K562 (cell line): ENCODE measurements around the gene AIMP2. TPM values are rescaled to one million over a fixed set of nuclear protein-coding genes. Genes with fewer than 3 reads are reported as not detected.
A peak's percentile ranks its signal among the peaks of the same experiment; 100 is the strongest.

Experiments used
- CXXC5 ChIP-seq: fragments of 250-450 bp; sonication (Bioruptor Pico); IDR thresholded peaks from 2 replicates; pipeline ENCODE4 v1.8.0; 2022; ENCODE audit warnings: inconsistent platforms, mild to moderate bottlenecking, moderate library complexity
- DNMT1 ChIP-seq: fragments of 450-650 bp; IDR thresholded peaks from 2 replicates; pipeline ENCODE4 v1.6.1; 2016; ENCODE audit warnings: antibody characterized with exemption, mild to moderate bottlenecking
- FOS ChIP-seq: IDR thresholded peaks from 3 replicates; pipeline ENCODE4 v1.6.1; 2011; ENCODE audit not compliant: insufficient read length; ENCODE audit errors: extremely low read depth
- FOXJ2 ChIP-seq: fragments of 200-800 bp; sonication (Bioruptor generic); IDR thresholded peaks from 2 replicates; pipeline ENCODE4 v1.6.1; 2016; ENCODE audit warnings: missing genetic modification characterization, missing compliant biosample characterization
- FOXM1 ChIP-seq, 2 experiments: fragments of 450-650 bp in 1 of 2; sonication (generic) in 1 of 2; formaldehyde crosslinking in 1 of 2; IDR thresholded peaks; 2 replicates each; pipeline versions ENCODE4 v1.6.1 to v1.9.0; 2017 to 2022; ENCODE audit warnings: low read depth in 2 of 2, mild to moderate bottlenecking in 2 of 2, missing genetic modification reagents in 1 of 2, moderate library complexity in 1 of 2
- IRF2 ChIP-seq: sonication (generic); formaldehyde crosslinking; IDR thresholded peaks from 2 replicates; pipeline ENCODE4 v1.8.1; 2022; ENCODE audit warnings: mild to moderate bottlenecking, missing genetic modification reagents
- MECOM ChIP-seq: fragments of 250-450 bp; sonication (Bioruptor Pico); IDR thresholded peaks from 2 replicates; pipeline ENCODE4 v1.8.0; 2022; ENCODE audit warnings: inconsistent platforms
- MTA2 ChIP-seq: fragments of 450-650 bp; IDR thresholded peaks from 2 replicates; pipeline ENCODE4 v1.6.1; 2016; ENCODE audit warnings: low read depth
- NCOA6 ChIP-seq: fragments of 450-650 bp; IDR thresholded peaks from 2 replicates; pipeline ENCODE4 v1.6.1; 2017; ENCODE audit warnings: mild to moderate bottlenecking
- PRPF4 ChIP-seq: fragments of 200-400 bp; formaldehyde crosslinking; IDR thresholded peaks from one replicate; pipeline ENCODE4 v1.6.1; 2017; ENCODE audit warnings: low read length, low read depth, mild to moderate bottlenecking; ENCODE audit not compliant: insufficient read depth, poor library complexity, severe bottlenecking
- RAD51 ChIP-seq: fragments of 450-650 bp; IDR thresholded peaks from 2 replicates; pipeline ENCODE4 v1.7.1; 2016; ENCODE audit warnings: low read depth, mild to moderate bottlenecking, borderline replicate concordance
- RBBP5 ChIP-seq: fragments of 200-600 bp; sonication (generic); IDR thresholded peaks from 2 replicates; pipeline ENCODE4 v1.6.1; 2012; ENCODE audit warnings: borderline replicate concordance, mild to moderate bottlenecking, low read length, control low read depth, inconsistent platforms; ENCODE audit not compliant: insufficient read depth, poor library complexity, severe bottlenecking
- RFX1 ChIP-seq: fragments of 450-650 bp; IDR thresholded peaks from 2 replicates; pipeline ENCODE4 v1.6.1; 2016; ENCODE audit warnings: mild to moderate bottlenecking, moderate library complexity
- SETDB1 ChIP-seq: IDR thresholded peaks from one replicate; pipeline ENCODE4 v1.6.1; 2012; ENCODE audit warnings: low read length, control low read depth, inconsistent platforms
- XRCC3 ChIP-seq: fragments of 450-650 bp; IDR thresholded peaks from 2 replicates; pipeline ENCODE4 v1.6.1; 2017; ENCODE audit warnings: mild to moderate bottlenecking, moderate library complexity
- ZFP30 ChIP-seq: fragments of 250-450 bp; sonication (Bioruptor Pico); IDR thresholded peaks from 2 replicates; pipeline ENCODE4 v1.8.0; 2022; ENCODE audit warnings: moderate library complexity, mild to moderate bottlenecking, inconsistent platforms, borderline replicate concordance
- ZNF239 ChIP-seq: fragments of 250-450 bp; sonication (Bioruptor Pico); IDR thresholded peaks from 2 replicates; pipeline ENCODE4 v1.4.0; 2020; ENCODE audit warnings: mild to moderate bottlenecking
- ZNF444 ChIP-seq: fragments of 250-450 bp; sonication (Bioruptor Pico); IDR thresholded peaks from 2 replicates; pipeline ENCODE4 v1.4.0; 2020; ENCODE audit warnings: mild to moderate bottlenecking, moderate library complexity
- polyA plus RNA-seq, 8 experiments: library from polyadenylated mRNA; depleted of rRNA in 4 of 8; stranded (reverse) in 5 of 8; unstranded in 3 of 8; fragments of >200 nt; fragmentation: Nextera tagmentation in 2 of 8; fragmentation: Illumina TruSeq in 1 of 8; extraction: Ambion mirVana in 2 of 8; extraction: Trizol in 1 of 8; gene quantifications; 2 replicates each; pipeline versions ENCODE4 v1.2.1 to v1.2.3, GENCODE V29; 2011 to 2014; ENCODE audit warnings: inconsistent platforms in 1 of 8, missing spikeins in 1 of 8
- total RNA-seq, 7 experiments: library from RNA; depleted of rRNA in 6 of 7; stranded (reverse); fragments of >200 nt in 6 of 7; fragmentation: Illumina TruSeq in 2 of 7; extraction: Trizol in 2 of 7; gene quantifications; 2 replicates each; pipeline versions ENCODE4 v1.2.1 to v1.2.3, GENCODE V29; 2011 to 2021; ENCODE audit warnings: low replicate concordance in 1 of 7
- TF ChIP-seq, protein P1 (sequence below): IDR thresholded peaks from 2 replicates; pipeline ENCODE4 v1.6.1; 2014; ENCODE audit warnings: antibody characterized with exemption
- TF ChIP-seq, protein P2 (sequence below): sonication (generic); formaldehyde crosslinking; IDR thresholded peaks from 2 replicates; pipeline ENCODE4 v1.8.1; 2023; ENCODE audit warnings: mild to moderate bottlenecking, missing genetic modification reagents, moderate library complexity
- TF ChIP-seq, protein P3 (sequence below), 3 experiments: IDR thresholded peaks in 2 of 3; conservative IDR thresholded peaks in 1 of 3; 2 replicates each; pipeline ENCODE4 v1.5.1; 2011 to 2012; ENCODE audit warnings: low read length in 3 of 3, mild to moderate bottlenecking in 3 of 3, control low read depth in 2 of 3, improper control_type of control experiment in 1 of 3, inconsistent platforms in 1 of 3, low read depth in 1 of 3, mixed read lengths in 1 of 3, moderate library complexity in 1 of 3; ENCODE audit not compliant: insufficient read depth in 2 of 3
- TF ChIP-seq, protein P4 (sequence below): IDR thresholded peaks from 2 replicates; pipeline ENCODE4 v1.6.1; 2011; ENCODE audit not compliant: insufficient read length; ENCODE audit errors: extremely low read depth
- TF ChIP-seq, protein P5 (sequence below): sonication (generic); formaldehyde crosslinking; IDR thresholded peaks from 2 replicates; pipeline ENCODE4 v1.9.0; 2022; ENCODE audit warnings: mild to moderate bottlenecking, missing genetic modification reagents
- TF ChIP-seq, protein P6 (sequence below): fragments of 250-450 bp; sonication (Bioruptor Pico); IDR thresholded peaks from 2 replicates; pipeline ENCODE4 v1.8.0; 2021; ENCODE audit warnings: borderline replicate concordance, mild to moderate bottlenecking, moderate library complexity; ENCODE audit not compliant: poor library complexity, severe bottlenecking

Gene AIMP2
- total and polyA plus RNA-seq, 9 of the 15 experiments (the other 6 are each of a cell fraction or from before 2014, with no cell fraction given) = 47.5 to 84.9 (median 63.5) TPM

DNA sequence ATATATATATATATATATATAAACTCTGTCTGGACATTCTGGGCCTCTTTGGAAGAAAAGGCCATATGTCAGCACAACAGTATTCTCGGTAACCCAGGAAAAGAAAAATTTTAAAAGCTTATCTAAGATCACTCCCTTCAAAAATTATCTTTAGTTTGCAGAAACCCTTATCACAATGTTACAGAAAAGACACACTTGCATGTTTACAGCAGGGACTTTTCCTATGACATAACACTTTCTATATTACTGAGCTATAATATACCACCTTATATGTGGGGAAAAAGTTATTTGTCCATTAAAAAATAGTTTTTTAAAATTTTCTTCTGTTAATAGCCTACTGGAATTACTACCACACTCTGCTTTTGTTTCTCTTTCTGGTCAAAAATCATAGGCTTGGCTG, 47.5 kb downstream of the AIMP2 start (continued):
- TF ChIP-seq PRPF4 (no peak), FOXJ2 (tag) (peak; percentile 96), RBBP5 (no peak), NCOA6 (no peak), ZNF444 (CRISPR knock-in tag) (no peak), MTA2 (peak; percentile 96), CXXC5 (0 out of 2 replicates have a peak, but pooled peaks have one; percentile 25), IRF2 (no peak), ZNF239 (no peak), SETDB1 (no peak), FOS (no peak), RAD51 (no peak), XRCC3 (no peak), ZFP30 (CRISPR knock-in tag) (no peak), FOXM1 (IDR thresholded peaks at IDR 0.05; ENCODE audit: low read depth) (peak; percentile 92), FOXM1 (CRISPR knock-in tag; IDR thresholded peaks at IDR 0.05; ENCODE audit: low read depth) (no peak), DNMT1 (no peak), RFX1 (no peak), MECOM (no peak)
- TF ChIP-seq, protein P1, sequence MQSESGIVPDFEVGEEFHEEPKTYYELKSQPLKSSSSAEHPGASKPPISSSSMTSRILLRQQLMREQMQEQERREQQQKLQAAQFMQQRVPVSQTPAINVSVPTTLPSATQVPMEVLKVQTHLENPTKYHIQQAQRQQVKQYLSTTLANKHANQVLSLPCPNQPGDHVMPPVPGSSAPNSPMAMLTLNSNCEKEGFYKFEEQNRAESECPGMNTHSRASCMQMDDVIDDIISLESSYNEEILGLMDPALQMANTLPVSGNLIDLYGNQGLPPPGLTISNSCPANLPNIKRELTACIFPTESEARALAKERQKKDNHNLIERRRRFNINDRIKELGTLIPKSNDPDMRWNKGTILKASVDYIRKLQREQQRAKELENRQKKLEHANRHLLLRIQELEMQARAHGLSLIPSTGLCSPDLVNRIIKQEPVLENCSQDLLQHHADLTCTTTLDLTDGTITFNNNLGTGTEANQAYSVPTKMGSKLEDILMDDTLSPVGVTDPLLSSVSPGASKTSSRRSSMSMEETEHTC = peak; percentile 31; the same call in 1 of the 2 replicates
- TF ChIP-seq, protein P2, sequence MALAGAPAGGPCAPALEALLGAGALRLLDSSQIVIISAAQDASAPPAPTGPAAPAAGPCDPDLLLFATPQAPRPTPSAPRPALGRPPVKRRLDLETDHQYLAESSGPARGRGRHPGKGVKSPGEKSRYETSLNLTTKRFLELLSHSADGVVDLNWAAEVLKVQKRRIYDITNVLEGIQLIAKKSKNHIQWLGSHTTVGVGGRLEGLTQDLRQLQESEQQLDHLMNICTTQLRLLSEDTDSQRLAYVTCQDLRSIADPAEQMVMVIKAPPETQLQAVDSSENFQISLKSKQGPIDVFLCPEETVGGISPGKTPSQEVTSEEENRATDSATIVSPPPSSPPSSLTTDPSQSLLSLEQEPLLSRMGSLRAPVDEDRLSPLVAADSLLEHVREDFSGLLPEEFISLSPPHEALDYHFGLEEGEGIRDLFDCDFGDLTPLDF = no peak
- TF ChIP-seq, protein P3, sequence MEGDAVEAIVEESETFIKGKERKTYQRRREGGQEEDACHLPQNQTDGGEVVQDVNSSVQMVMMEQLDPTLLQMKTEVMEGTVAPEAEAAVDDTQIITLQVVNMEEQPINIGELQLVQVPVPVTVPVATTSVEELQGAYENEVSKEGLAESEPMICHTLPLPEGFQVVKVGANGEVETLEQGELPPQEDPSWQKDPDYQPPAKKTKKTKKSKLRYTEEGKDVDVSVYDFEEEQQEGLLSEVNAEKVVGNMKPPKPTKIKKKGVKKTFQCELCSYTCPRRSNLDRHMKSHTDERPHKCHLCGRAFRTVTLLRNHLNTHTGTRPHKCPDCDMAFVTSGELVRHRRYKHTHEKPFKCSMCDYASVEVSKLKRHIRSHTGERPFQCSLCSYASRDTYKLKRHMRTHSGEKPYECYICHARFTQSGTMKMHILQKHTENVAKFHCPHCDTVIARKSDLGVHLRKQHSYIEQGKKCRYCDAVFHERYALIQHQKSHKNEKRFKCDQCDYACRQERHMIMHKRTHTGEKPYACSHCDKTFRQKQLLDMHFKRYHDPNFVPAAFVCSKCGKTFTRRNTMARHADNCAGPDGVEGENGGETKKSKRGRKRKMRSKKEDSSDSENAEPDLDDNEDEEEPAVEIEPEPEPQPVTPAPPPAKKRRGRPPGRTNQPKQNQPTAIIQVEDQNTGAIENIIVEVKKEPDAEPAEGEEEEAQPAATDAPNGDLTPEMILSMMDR (IDR thresholded peaks at IDR 0.05 in 2 of 3, conservative IDR thresholded peaks at IDR 0.05 in 1 of 3; ENCODE audit: insufficient read depth in 2 of 3, low read depth in 1 of 3, low read length in 3 of 3) = no peak
- TF ChIP-seq, protein P4, sequence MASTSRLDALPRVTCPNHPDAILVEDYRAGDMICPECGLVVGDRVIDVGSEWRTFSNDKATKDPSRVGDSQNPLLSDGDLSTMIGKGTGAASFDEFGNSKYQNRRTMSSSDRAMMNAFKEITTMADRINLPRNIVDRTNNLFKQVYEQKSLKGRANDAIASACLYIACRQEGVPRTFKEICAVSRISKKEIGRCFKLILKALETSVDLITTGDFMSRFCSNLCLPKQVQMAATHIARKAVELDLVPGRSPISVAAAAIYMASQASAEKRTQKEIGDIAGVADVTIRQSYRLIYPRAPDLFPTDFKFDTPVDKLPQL = no peak
- TF ChIP-seq, protein P5, sequence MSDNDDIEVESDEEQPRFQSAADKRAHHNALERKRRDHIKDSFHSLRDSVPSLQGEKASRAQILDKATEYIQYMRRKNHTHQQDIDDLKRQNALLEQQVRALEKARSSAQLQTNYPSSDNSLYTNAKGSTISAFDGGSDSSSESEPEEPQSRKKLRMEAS = no peak
- TF ChIP-seq, protein P6, sequence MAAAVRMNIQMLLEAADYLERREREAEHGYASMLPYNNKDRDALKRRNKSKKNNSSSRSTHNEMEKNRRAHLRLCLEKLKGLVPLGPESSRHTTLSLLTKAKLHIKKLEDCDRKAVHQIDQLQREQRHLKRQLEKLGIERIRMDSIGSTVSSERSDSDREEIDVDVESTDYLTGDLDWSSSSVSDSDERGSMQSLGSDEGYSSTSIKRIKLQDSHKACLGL = no peak
